ENCODE results near the gene ZNF22. TPM values are rescaled to one million over a fixed set of nuclear protein-coding genes. Genes with fewer than 3 reads are reported as not detected.

ZNF22 gene
- total RNA-seq, 2 experiments from 2014 or later = 18.7 to 19.5 TPM

DNA sequence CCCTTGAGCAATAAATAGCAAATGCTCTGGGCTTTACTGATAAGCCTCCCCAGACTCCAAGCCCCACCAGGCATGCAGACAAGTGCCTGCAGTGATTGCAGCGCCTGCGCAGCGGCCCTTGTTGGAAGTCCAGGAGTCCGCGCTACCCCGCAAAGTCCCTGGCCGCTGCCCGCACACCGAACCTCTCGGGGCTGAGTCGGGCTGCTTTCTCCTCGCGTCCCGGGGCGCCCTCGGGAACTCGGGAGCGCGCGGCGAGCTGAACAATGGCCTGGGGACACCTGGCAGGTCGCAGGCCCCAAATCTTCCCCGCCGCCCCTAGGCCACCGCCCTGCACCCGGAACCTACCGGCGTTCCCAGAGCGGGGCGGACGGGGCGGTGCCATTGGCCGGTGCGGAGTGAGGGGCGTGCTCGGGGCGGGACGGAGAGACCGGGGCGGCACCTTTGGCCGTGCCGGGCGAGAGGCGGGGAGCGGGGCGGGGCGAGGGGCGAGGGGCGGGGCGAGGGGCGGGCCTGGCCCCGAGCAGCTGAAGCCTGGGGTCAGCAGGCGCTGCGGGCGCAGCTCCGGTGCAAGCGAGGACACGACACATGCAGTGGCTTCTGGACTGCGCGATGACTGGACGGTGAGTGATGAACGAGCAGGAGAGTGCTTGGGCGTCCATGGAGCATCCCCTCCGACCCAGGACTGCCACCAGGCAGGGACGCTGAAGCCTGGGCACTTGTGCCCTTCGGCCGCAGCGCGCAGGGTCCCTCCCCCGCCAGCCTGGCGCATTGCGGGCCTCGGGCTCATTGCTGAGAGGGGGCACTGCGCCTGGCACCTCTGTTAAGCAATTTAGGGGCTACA lies 41.3 kb upstream of the ZNF22 start, which contains the start of gene RASSF4:
RASSF4 (plus strand) TSS at position 556 of the 841 bp plus-strand sequence. CDS start 10,401 bp downstream, outside the sequence.
- intact Hi-C loops (cut with micrococcal nuclease) = loop anchor here (1.0 to 10.0 kb wide), 4 partner anchors 16 to 1145 kb away; partner anchors contain the start of gene ZNF22
- Mint-ChIP-seq H3K36me3 (ENCODE audit: low read depth) (peaks cover 9% of the 10 kb centered on the region), H3K4me1 (ENCODE audit: low read depth) (peaks cover 18% of the 10 kb centered on the region), H3K4me3 (peak within 1 kb of the TSS; percentile 80), H3K27me3 (ENCODE audit: low read depth) (no peaks in the 10 kb centered on the region), H3K27ac (peak within 1 kb of the TSS; percentile 48), H3K9me3 (peaks cover 2% of the 10 kb centered on the region)
- CTCF ChIA-PET = no interaction called here
- DNase-seq = peak; percentile 94

DNA sequence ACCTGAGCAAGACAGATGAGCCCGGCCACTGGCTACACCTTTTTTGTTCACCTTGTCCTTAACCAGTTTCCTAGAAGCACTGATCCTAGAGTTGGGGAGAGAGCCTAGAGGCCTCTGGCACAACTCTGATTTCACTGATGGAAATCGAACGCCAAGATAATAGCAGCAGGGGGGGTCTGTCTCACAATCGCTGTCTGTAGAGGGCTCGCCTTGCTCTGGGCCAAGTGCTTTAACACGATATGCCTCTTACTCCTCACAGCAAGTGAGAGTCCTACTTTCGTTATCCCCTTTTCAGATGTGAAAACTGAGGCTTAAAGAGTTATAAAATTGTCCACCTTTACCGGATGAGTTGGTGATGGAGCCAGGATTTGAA lies 40.6 kb upstream of the ZNF22 start:
- Mint-ChIP-seq H3K4me1 (ENCODE audit: low read depth) (peaks cover 16% of the 10 kb centered on the region), H3K27ac (no peak overlapping the region), H3K36me3 (ENCODE audit: low read depth) (peaks cover 8% of the 10 kb centered on the region), H3K9me3 (peaks cover 2% of the 10 kb centered on the region), H3K4me3 (peak overlapping the region; percentile 80), H3K27me3 (ENCODE audit: low read depth) (no peaks in the 10 kb centered on the region)
- DNase-seq = no peak
- CTCF ChIA-PET = interaction anchor here (0.9 kb wide), 1 partner anchor 27 kb away, joined by 4 read pairs; no protein-coding TSS in a partner anchor
- intact Hi-C loops (cut with micrococcal nuclease) = loop anchor here (10.0 kb wide), 1 partner anchor 1145 kb away; no protein-coding TSS in a partner anchor

DNA sequence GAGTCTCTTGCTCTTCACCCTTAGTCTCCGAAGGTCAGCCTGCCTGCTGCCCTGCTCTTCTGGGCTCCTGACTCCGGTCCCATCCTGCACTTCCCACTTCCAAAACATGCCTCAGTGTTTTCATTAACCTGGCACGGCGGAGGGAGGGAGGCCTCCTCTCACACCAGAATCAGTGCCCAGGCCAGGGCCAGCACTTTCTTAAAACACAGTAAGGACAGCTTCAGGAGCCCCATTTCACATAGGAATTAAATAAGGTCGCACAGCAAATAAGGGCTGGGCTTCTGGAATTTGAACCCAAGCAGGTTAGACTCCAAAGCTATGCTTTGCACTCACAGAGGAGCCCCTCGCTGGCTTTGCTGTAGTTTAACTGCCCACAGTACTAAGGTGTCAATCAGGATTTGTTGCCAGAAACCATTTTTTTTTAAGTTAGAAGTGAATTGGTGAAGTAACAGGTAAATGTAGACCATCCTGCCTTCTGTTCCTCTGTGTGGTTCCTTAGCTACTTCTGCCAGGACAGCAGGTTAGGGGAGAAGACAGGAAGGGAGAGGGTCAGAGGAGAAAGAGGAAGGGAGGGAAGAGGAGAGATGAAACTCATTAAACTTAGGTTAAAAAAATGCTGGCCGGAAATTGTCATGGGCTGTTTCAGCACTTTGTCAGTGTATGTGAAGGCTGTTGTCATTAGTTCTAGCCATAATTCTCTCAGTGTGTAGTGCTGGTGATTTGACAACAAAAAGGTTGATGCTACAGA lies 40.1 kb upstream of the ZNF22 start:
- no peak for DNase-seq
- no peak overlapping the region for H3K27ac Mint-ChIP-seq
- intact Hi-C loops (cut with micrococcal nuclease) = loop anchor here (10.0 kb wide), 1 partner anchor 1146 kb away; no protein-coding TSS in a partner anchor

DNA sequence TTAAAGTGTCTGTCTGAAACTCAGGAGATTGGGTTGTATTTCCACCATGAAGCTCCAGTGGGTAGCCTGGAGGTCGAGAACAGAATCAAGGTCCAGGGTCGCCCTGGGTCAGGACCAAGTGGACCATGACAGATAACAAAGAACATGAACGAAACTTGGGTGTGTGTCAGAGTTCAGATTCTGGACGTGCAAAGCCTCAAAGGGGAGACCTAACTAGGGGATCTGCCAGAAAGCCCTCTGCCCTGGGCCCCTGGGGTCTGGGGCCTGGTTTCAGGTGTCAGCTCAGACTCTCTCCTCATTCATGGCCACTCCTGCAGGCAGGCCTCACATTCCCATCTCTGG lies 39.5 kb upstream of the ZNF22 start:
- peaks cover 2% of the 10 kb centered on the region for H3K9me3 Mint-ChIP-seq
- H3K27me3 Mint-ChIP-seq (ENCODE audit: low read depth) = no peaks in the 10 kb centered on the region
- H3K4me3 Mint-ChIP-seq = no peak overlapping the region

More for the DNA sequence above, 40.1 kb upstream of the ZNF22 start:
- peaks cover 18% of the 10 kb centered on the region for H3K4me1 Mint-ChIP-seq (ENCODE audit: low read depth)
- peaks cover 8% of the 10 kb centered on the region for H3K36me3 Mint-ChIP-seq (ENCODE audit: low read depth)
- no peak overlapping the region for H3K4me3 Mint-ChIP-seq
- H3K9me3 Mint-ChIP-seq = peaks cover 2% of the 10 kb centered on the region
- CTCF ChIA-PET = interaction anchor here (0.9 kb wide), 2 partner anchors 28 to 44 kb away, joined by 4 read pairs; no protein-coding TSS in a partner anchor
- H3K27me3 Mint-ChIP-seq (ENCODE audit: low read depth) = no peaks in the 10 kb centered on the region

DNA sequence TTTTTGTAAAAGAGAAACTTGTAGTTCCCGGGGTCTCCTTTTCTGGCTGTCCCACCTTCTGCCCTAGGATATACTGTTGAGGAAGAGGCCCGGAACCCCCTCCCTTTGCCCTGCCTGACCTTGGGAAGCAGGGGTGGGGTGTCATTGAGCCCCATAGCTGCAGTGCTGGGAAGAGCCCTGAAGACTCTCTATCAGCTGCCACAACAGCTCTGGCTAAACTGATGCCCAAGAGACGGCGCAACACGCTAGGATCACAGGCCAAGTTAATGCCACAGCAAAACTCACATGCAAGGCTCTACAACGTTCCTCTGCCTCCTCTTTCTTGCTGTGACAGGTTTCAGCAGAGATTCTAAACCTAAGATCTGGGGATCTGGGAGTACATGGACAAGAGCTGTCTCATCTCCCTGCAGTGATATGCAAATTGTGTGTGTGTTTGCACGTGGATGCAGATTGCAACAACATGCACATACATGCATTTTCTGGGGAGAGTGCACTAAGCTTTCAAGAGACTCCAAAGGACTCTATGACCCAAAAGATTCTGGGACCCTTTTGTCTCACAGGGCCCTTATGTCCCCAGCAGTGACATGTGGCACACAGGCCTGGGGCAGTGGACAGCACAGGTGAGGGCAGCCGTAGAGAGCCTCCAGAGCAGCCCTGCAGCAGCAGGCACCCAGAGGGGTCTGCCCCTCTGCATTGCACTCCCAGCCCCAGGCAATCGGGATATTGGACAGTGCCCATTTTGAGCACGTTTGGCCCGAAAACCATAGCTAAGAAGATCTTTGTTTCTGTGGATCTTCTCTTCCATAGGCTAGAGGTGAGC lies 38.6 kb upstream of the ZNF22 start:
- Mint-ChIP-seq H3K4me1 (ENCODE audit: low read depth) (peaks cover 26% of the 10 kb centered on the region), H3K4me3 (no peak overlapping the region), H3K36me3 (ENCODE audit: low read depth) (peaks cover 1% of the 10 kb centered on the region), H3K27ac (no peak overlapping the region), H3K27me3 (ENCODE audit: low read depth) (no peaks in the 10 kb centered on the region), H3K9me3 (no peaks in the 10 kb centered on the region)
- CTCF ChIA-PET = interaction anchor here (1.3 kb wide), 1 partner anchor 16 kb away, joined by 3 read pairs; the partner anchor contains the start of gene DEPP1
- no peak for DNase-seq
- intact Hi-C loops (cut with micrococcal nuclease) = loop anchor here (10.0 kb wide), 1 partner anchor 1147 kb away; no protein-coding TSS in a partner anchor

More for the DNA sequence above, 39.5 kb upstream of the ZNF22 start:
- DNase-seq = no peak
- CTCF ChIA-PET = interaction anchor here (0.9 kb wide), 2 partner anchors 29 to 43 kb away, joined by 4 read pairs; no protein-coding TSS in a partner anchor
- Mint-ChIP-seq H3K4me1 (ENCODE audit: low read depth) (peaks cover 21% of the 10 kb centered on the region), H3K27ac (no peak overlapping the region), H3K36me3 (ENCODE audit: low read depth) (peaks cover 6% of the 10 kb centered on the region)
- intact Hi-C loops (cut with micrococcal nuclease) = loop anchor here (10.0 kb wide), 1 partner anchor 1146 kb away; no protein-coding TSS in a partner anchor

DNA sequence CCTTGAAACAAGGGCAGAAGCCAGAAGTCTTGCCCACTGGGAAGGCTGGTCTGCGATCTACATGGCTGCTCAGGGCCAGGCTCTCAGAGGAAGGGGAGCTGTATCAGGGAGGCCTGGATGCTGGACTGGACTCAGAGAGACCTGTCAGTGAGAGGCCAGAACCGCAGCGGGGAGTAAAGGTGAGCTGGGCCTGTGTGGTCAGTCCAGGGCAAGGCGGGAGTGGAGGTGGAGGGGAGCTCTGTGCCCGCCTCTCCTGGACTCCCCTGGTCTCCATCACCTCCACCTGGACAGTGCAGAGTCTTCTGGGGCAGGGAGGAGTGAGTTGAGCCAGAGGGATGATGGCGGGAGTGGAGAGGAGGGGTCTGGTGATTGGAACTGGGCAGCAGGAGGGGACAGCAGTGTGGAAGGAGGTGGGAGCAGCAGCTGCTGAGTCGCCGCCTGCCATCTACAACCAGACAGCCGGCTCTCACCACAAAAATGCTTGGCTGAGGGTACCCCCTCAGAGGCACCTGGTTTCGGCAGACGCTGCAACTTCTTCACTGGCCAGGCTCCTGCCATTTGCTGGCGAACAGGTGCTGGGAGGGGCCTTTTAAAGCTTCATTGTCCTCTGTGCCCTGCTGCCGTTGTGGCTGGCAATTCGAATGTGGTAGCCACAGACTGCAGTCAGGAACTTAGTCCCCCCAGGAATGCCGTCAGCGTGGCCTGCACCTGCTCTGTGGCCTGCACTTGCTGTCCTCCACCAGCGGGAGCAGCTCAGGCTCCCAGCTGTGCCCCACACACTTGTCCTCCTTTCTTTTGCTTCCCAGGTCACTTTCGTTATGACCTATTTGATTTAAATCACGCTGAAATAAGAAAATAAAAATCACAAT lies 37.6 kb upstream of the ZNF22 start:
- H3K27ac Mint-ChIP-seq = no peak overlapping the region
- H3K9me3 Mint-ChIP-seq = no peaks in the 10 kb centered on the region

DNA sequence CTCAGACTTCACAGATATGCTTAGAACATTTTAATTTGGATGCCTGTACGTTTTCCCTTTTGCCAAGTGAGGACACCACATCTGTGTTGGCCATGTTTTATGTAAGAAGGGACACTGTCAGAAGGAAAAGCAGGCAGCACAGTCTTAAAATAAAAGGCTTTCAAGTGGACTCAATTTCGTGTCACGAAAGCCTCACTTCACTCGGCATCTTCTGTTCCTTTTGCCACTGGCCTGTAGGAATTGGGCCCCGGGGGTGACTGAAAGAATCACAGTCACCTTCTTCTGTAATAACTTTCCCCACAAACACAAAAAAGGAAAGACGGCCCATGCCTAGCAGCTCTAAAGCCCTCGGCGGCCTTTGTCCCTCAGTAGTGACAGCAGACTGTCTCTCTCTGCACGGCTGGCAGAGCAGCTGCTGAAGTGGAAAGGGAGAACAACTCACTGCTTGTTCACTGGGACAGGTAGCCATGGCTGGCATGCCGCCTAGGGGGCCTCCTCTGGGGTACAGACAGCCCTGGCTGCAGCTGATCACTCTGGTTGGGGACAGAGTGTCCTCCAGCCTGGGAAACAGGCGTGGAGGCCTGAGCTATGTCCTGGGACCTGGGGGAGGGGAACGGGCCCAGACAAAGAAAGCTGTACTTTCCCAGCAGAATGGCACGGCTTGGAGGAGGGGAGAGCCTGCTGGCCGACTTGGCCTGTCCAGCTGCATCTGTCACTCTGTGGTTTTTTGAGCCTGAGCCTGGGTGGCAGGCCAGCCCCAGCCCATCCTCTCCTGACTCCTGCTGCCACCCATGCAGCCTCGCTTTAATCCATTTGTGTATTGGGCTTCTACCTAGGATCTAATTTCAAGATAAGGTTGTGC lies 36.7 kb upstream of the ZNF22 start:
- peaks cover 37% of the 10 kb centered on the region for H3K4me1 Mint-ChIP-seq (ENCODE audit: low read depth)
- no peak for DNase-seq
- intact Hi-C loops (cut with micrococcal nuclease) = loop anchor here (10.0 kb wide), 1 partner anchor 1149 kb away; no protein-coding TSS in a partner anchor
- no peaks in the 10 kb centered on the region for H3K36me3 Mint-ChIP-seq (ENCODE audit: low read depth)
- CTCF ChIA-PET = interaction anchor here (1.0 to 1.9 kb wide), 4 partner anchors 10 to 31 kb away, joined by 3 to 5 read pairs (median 4); no protein-coding TSS in a partner anchor
- no peaks in the 10 kb centered on the region for H3K27me3 Mint-ChIP-seq (ENCODE audit: low read depth)
- H3K9me3 Mint-ChIP-seq = no peaks in the 10 kb centered on the region
- no peak overlapping the region for H3K27ac Mint-ChIP-seq
- H3K4me3 Mint-ChIP-seq = no peak overlapping the region

More for the DNA sequence above, 37.6 kb upstream of the ZNF22 start:
- no peak for DNase-seq
- H3K36me3 Mint-ChIP-seq (ENCODE audit: low read depth) = peaks cover 1% of the 10 kb centered on the region
- no peak overlapping the region for H3K4me3 Mint-ChIP-seq
- H3K4me1 Mint-ChIP-seq (ENCODE audit: low read depth) = peaks cover 33% of the 10 kb centered on the region
- no peaks in the 10 kb centered on the region for H3K27me3 Mint-ChIP-seq (ENCODE audit: low read depth)
- intact Hi-C loops (cut with micrococcal nuclease) = loop anchor here (10.0 kb wide), 1 partner anchor 1148 kb away; no protein-coding TSS in a partner anchor
- CTCF ChIA-PET = interaction anchor here (1.5 to 1.9 kb wide), 3 partner anchors 13 to 30 kb away, joined by 3 to 5 read pairs (median 4); no protein-coding TSS in a partner anchor

DNA sequence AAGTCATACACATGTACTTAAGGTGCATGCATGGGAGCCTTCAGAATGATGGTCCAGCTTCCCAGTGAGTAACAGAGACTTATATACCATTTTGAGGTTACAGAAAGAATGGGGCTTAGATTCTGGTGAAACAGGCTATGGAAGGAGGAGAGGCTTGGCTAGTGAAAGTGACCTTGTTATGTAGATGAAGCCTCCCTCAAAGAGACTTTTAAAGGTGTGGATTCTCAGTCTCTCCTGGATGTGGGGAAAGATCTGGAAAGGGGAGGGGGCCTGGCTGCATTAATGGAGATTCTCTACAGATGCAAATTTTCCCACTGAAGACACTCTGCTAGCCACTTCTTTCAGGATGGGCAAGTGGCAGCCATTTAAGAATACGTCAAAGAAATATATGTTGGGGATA lies 35.6 kb upstream of the ZNF22 start:
- H3K36me3 Mint-ChIP-seq (ENCODE audit: low read depth) = no peaks in the 10 kb centered on the region
- peaks cover 38% of the 10 kb centered on the region for H3K4me1 Mint-ChIP-seq (ENCODE audit: low read depth)
- CTCF ChIA-PET = no interaction called here
- intact Hi-C loops (cut with micrococcal nuclease) = loop anchor here (10.0 kb wide), 1 partner anchor 1150 kb away; no protein-coding TSS in a partner anchor
- no peaks in the 10 kb centered on the region for H3K27me3 Mint-ChIP-seq (ENCODE audit: low read depth)
- DNase-seq = no peak
- H3K4me3 Mint-ChIP-seq = no peak overlapping the region
- no peaks in the 10 kb centered on the region for H3K9me3 Mint-ChIP-seq
- no peak overlapping the region for H3K27ac Mint-ChIP-seq

DNA sequence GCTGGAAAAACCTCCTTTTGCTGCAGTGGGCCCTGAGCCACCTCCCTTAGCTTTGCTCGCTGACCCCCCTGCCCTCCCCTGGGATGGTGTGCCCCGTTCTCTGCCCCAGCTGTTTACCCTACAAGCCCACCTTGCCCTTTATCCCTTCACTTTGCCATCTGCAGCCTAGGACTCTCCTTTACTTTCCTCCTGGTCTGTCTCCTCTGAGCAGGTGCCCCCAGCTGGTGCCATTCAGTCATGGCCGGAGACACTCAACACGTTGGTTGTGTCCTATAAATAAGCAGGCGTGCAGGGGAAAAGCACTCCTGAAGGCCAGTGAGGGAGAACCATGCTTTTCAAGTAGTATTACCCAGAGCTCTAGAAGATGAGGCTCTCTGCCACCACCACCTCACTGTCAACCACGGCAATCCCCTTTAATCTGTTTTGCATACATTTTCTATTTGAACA lies 35.0 kb upstream of the ZNF22 start:
- DNase-seq = peak; percentile 40
- Mint-ChIP-seq H3K4me3 (no peak overlapping the region), H3K36me3 (ENCODE audit: low read depth) (no peaks in the 10 kb centered on the region), H3K27ac (peak overlapping the region; percentile 61), H3K27me3 (ENCODE audit: low read depth) (no peaks in the 10 kb centered on the region), H3K9me3 (no peaks in the 10 kb centered on the region), H3K4me1 (ENCODE audit: low read depth) (peaks cover 33% of the 10 kb centered on the region)
- intact Hi-C loops (cut with micrococcal nuclease) = loop anchor here (10.0 kb wide), 1 partner anchor 1151 kb away; no protein-coding TSS in a partner anchor
- CTCF ChIA-PET = interaction anchor here (4.8 kb wide), 1 partner anchor 32 kb away, joined by 26 read pairs; no protein-coding TSS in a partner anchor
